SK-N-SH (cell line): ENCODE data around the gene MALAT1. TPM values are rescaled to one million over a fixed set of nuclear protein-coding genes. Genes with fewer than 3 reads are reported as not detected.
"Not testable (repeated sequence)": the region's sequence is repeated elsewhere in the genome, so short reads cannot be mapped to it uniquely, and the experiment has no call there.

Experiments
- CTCF ChIA-PET: fragments of 300-600, 350-600 bp; formaldehyde crosslinking; extraction: SDS; loops from one replicate; lab custom pipeline; 2021; lab: Yijun Ruan, JAX
- POLR2A ChIA-PET: fragments of 350-600 bp; sonication (Branson Sonifier 250); formaldehyde crosslinking; extraction: SDS; loops from one replicate; lab custom pipeline; 2020; ENCODE audit warnings: antibody characterized with exemption, inconsistent platforms; lab: Yijun Ruan, JAX
- DNase-seq: peaks from one replicate; pipeline ENCODE4 v3.0.0; 2012
- H2AFZ ChIP-seq: fragments of 200-600 bp; sonication (generic); 2 replicates; pipeline ENCODE4 v1.8.1; 2016; ENCODE audit warnings: antibody characterized with exemption, mild to moderate bottlenecking, low read depth
- H3F3A ChIP-seq: fragments of 200-600 bp; sonication (generic); replicated peaks from 2 replicates; pipeline ENCODE3; 2016; ENCODE audit warnings: antibody characterized with exemption, mild to moderate bottlenecking; ENCODE audit not compliant: insufficient read depth
- H3K27ac ChIP-seq, 2 experiments: fragments of 200-500 bp in 1 of 2; fragments of 200-600 bp in 1 of 2; sonication (Bioruptor generic) in 1 of 2; sonication (generic), shearing (Covaris generic) in 1 of 2; 2 replicates each; pipeline versions ENCODE4 v1.5.1 to v1.6.1; 2014 to 2016; ENCODE audit warnings: low read depth in 2 of 2, inconsistent platforms in 1 of 2, low read length in 1 of 2, mild to moderate bottlenecking in 1 of 2, mixed read lengths in 1 of 2
- H3K27me3 ChIP-seq: fragments of 200-600 bp; sonication (generic), shearing (Covaris generic); 2 replicates; pipeline ENCODE4 v1.6.1; 2016; ENCODE audit warnings: mixed run types; ENCODE audit not compliant: insufficient read depth
- H3K36me3 ChIP-seq, 2 experiments: fragments of 200-500 bp in 1 of 2; fragments of 200-600 bp in 1 of 2; sonication (Bioruptor generic) in 1 of 2; sonication (generic) in 1 of 2; replicated peaks in 1 of 2; 2 replicates each; pipeline versions ENCODE3 to v1.5.1; 2014 to 2016; ENCODE audit warnings: low read length in 1 of 2, mild to moderate bottlenecking in 1 of 2; ENCODE audit not compliant: insufficient read depth in 2 of 2, control insufficient read depth in 1 of 2
- H3K4me1 ChIP-seq, 2 experiments: fragments of 200-500 bp in 1 of 2; fragments of 200-600 bp in 1 of 2; sonication (Bioruptor generic) in 1 of 2; sonication (generic), shearing (Covaris generic) in 1 of 2; 2 replicates each; pipeline versions ENCODE4 v1.5.1 to v1.6.1; 2014 to 2016; ENCODE audit warnings: low read depth in 1 of 2, low read length in 1 of 2, mixed run types in 1 of 2; ENCODE audit not compliant: insufficient read depth in 2 of 2, control insufficient read depth in 1 of 2
- H3K4me2 ChIP-seq: fragments of 200-600 bp; sonication (generic), shearing (Covaris generic); 2 replicates; pipeline ENCODE4 v1.6.1; 2017; ENCODE audit warnings: mixed run types
- H3K4me3 ChIP-seq, 2 experiments: fragments of 200-500 bp in 1 of 2; fragments of 200-600 bp in 1 of 2; sonication (Bioruptor generic) in 1 of 2; sonication (generic), shearing (Covaris generic) in 1 of 2; 2 replicates each; pipeline versions ENCODE4 v1.5.1 to v1.8.1; 2014 to 2016; ENCODE audit warnings: low read depth in 2 of 2, inconsistent platforms in 1 of 2, low read length in 1 of 2, mild to moderate bottlenecking in 1 of 2, mixed read lengths in 1 of 2, moderate library complexity in 1 of 2
- H3K79me2 ChIP-seq: fragments of 200-600 bp; sonication (generic); 2 replicates; pipeline ENCODE4 v1.8.1; 2017; ENCODE audit warnings: mild to moderate bottlenecking; ENCODE audit not compliant: insufficient read depth
- H3K9ac ChIP-seq: fragments of 200-600 bp; sonication (generic); 2 replicates; pipeline ENCODE4 v1.6.1; 2017; ENCODE audit warnings: mixed run types
- H3K9me2 ChIP-seq: fragments of 200-600 bp; sonication (generic); 2 replicates; pipeline ENCODE4 v1.6.1; 2017; ENCODE audit warnings: mixed run types
- H3K9me3 ChIP-seq: fragments of 200-600 bp; sonication (generic); 2 replicates; pipeline ENCODE4 v1.6.1; 2017; ENCODE audit warnings: mixed run types, mild to moderate bottlenecking, moderate library complexity
- H4K20me1 ChIP-seq: fragments of 200-600 bp; sonication (generic); 2 replicates; pipeline ENCODE4 v1.6.1; 2017; ENCODE audit warnings: mild to moderate bottlenecking, mixed run types; ENCODE audit not compliant: insufficient read depth
- EP300 ChIP-seq, 2 experiments: IDR thresholded peaks; 2 replicates each; pipeline versions ENCODE4 v1.4.0 to v1.6.1; 2012; ENCODE audit warnings: borderline replicate concordance in 1 of 2, low read depth in 1 of 2, low read length in 1 of 2
- FOSL2 ChIP-seq: IDR thresholded peaks from 2 replicates; pipeline ENCODE4 v1.4.0; 2012; ENCODE audit warnings: low read depth, mild to moderate bottlenecking, moderate library complexity, borderline replicate concordance
- FOXJ3 ChIP-seq: sonication (generic); formaldehyde crosslinking; IDR thresholded peaks from 2 replicates; pipeline ENCODE4 v1.5.1; 2020; ENCODE audit warnings: mild to moderate bottlenecking, missing genetic modification reagents
- GABPA ChIP-seq: IDR thresholded peaks from 2 replicates; pipeline ENCODE4 v1.4.0; 2012; ENCODE audit warnings: low read depth, mild to moderate bottlenecking
- GATA2 ChIP-seq: sonication (generic); formaldehyde crosslinking; IDR thresholded peaks from 2 replicates; pipeline ENCODE4 v1.5.0; 2020; ENCODE audit warnings: mild to moderate bottlenecking, missing genetic modification reagents
- IRF3 ChIP-seq: fragments of 150-350 bp; IDR thresholded peaks from 2 replicates; pipeline ENCODE4 v1.6.1; 2016; ENCODE audit warnings: mild to moderate bottlenecking, low read depth, low read length
- NFIC ChIP-seq: IDR thresholded peaks from 2 replicates; pipeline ENCODE4 v1.4.0; 2012; ENCODE audit warnings: borderline replicate concordance
- RCOR1 ChIP-seq: fragments of 150-350 bp; IDR thresholded peaks from 2 replicates; pipeline ENCODE4 v1.6.1; 2017; ENCODE audit warnings: antibody characterized with exemption, low read length
- TCF12 ChIP-seq: IDR thresholded peaks from 2 replicates; pipeline ENCODE4 v1.4.0; 2012
- WGBS: methylation state at CpG from one replicate; pipeline ENCODE4 v1.1.6; 2017; ENCODE audit warnings: low lambda C conversion rate; 5-methylcytosine and 5-hydroxymethylcytosine counted together
- polyA plus RNA-seq, 3 experiments: library from polyadenylated mRNA; depleted of rRNA; stranded (reverse); fragments of >200 nt; gene quantifications; 2 replicates each; pipeline ENCODE4 v1.2.3, GENCODE V29; 2012
- TF ChIP-seq, protein P1 (sequence below): IDR thresholded peaks from 2 replicates; pipeline ENCODE4 v1.4.0; 2012; ENCODE audit warnings: low read depth, borderline replicate concordance
- TF ChIP-seq, protein P2 (sequence below): IDR thresholded peaks from 2 replicates; pipeline ENCODE4 v1.4.0; 2012; ENCODE audit warnings: low read depth
- TF ChIP-seq, protein P3 (sequence below): IDR thresholded peaks from 2 replicates; pipeline ENCODE4; 2012

Gene MALAT1
- polyA plus RNA-seq, 1 of the 3 experiments (the other 2 are of a cell fraction), result 285 TPM

GRCh38 chr11:65456418-65456817 lies 42.4 kb upstream of the MALAT1 start (continued):
- no peak for TF ChIP-seq NFIC
- TF ChIP-seq GATA2 (CRISPR knock-in tag), result no peak
- TF ChIP-seq EP300 (IDR thresholded peaks at IDR 0.05; ENCODE audit: borderline replicate concordance in 1 of 2, low read depth in 1 of 2, low read length in 1 of 2), result no peak
- TF ChIP-seq, all 33 proteins: peak for 0

DNA sequence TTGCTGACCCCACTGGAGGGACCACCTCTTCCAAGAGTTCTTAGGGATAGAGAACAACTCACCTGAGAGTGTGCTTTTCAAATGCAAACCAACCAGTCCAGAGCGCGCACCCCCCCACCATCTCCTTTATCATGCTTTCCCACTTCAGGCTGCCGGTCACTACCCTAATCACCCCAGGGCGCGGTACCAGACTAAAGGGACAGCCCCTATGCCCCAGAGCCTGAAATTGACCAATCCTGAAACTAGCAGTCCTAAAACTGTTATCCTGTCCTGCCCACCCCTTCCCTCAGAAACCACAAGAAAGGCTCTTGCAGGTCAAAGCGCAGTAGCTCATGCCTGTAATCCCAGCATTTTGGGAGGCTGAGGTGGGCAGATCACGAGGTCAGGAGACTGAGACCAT lies 39.3 kb upstream of the MALAT1 start:
- Histone ChIP-seq H2AFZ (no peak overlapping the region), H3K4me1 (peaks cover 6 to 8% of the 10 kb centered on the region in 2 experiments; a peak in 2 of 4 replicates), H3K4me2 (no peak overlapping the region), H3K36me3 (no peaks in the 10 kb centered on the region), H4K20me1 (no peaks in the 10 kb centered on the region), H3K9ac (no peak overlapping the region), H3K9me2 (no peaks in the 10 kb centered on the region), H3K4me3 (no peak overlapping the region), H3K9me3 (no peaks in the 10 kb centered on the region), H3K27ac (no peak overlapping the region), H3K27me3 (no peaks in the 10 kb centered on the region), H3K79me2 (peaks cover 26% of the 10 kb centered on the region), H3F3A (peaks cover 7% of the 10 kb centered on the region)
- ChIA-PET POLR2A (no interaction called here), CTCF (interaction anchor here (1.0 to 3.1 kb wide), 2 partner anchors 32 to 43 kb away, joined by 4 to 13 read pairs; no protein-coding TSS in a partner anchor)
- 98% methylated on average over 7 of the region's 7 CpGs for WGBS
- TF ChIP-seq TCF12 (no peak), FOSL2 (no peak), FOXJ3 (CRISPR knock-in tag) (no peak), IRF3 (no peak), RCOR1 (no peak), GABPA (no peak)
- TF ChIP-seq, protein P1, sequence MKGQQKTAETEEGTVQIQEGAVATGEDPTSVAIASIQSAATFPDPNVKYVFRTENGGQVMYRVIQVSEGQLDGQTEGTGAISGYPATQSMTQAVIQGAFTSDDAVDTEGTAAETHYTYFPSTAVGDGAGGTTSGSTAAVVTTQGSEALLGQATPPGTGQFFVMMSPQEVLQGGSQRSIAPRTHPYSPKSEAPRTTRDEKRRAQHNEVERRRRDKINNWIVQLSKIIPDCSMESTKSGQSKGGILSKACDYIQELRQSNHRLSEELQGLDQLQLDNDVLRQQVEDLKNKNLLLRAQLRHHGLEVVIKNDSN, result no peak
- TF ChIP-seq, protein P2, sequence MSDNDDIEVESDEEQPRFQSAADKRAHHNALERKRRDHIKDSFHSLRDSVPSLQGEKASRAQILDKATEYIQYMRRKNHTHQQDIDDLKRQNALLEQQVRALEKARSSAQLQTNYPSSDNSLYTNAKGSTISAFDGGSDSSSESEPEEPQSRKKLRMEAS, result no peak
- TF ChIP-seq, protein P3, sequence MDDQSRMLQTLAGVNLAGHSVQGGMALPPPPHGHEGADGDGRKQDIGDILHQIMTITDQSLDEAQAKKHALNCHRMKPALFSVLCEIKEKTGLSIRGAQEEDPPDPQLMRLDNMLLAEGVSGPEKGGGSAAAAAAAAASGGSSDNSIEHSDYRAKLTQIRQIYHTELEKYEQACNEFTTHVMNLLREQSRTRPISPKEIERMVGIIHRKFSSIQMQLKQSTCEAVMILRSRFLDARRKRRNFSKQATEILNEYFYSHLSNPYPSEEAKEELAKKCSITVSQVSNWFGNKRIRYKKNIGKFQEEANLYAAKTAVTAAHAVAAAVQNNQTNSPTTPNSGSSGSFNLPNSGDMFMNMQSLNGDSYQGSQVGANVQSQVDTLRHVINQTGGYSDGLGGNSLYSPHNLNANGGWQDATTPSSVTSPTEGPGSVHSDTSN, result no peak
- no peak for DNase-seq

DNA sequence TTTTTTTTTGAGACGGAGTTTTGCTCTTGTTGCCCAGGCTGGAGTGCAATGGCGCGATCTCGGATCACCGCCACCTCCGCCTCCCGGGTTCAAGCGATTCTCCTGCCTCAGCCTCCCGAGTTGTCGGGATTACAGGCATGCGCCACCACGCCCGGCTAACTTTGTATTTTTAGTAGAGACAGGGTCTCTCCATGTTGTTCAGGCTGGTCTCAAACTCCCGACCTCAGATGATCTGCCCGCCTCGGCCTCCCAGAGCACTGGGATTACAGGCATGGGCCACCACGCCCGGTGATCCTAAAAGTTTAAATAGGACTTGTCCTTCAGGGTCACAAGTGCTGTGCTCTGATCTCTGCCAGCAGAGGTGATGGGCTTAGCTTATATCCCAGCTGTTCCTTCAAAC lies 33.4 kb upstream of the MALAT1 start:
- H3K36me3 ChIP-seq, H3K27ac ChIP-seq, H2AFZ ChIP-seq, H3K4me1 ChIP-seq, H3K4me2 ChIP-seq, H4K20me1 ChIP-seq, H3K4me3 ChIP-seq, H3F3A ChIP-seq, H3K27me3 ChIP-seq, H3K9ac ChIP-seq, H3K9me2 ChIP-seq, H3K9me3 ChIP-seq, DNase-seq: not testable (repeated sequence)
- POLR2A ChIA-PET, result interaction anchor here (0.6 kb wide), 1 partner anchor 33 kb away, joined by 4 read pairs; the partner anchor contains the start of gene MALAT1
- WGBS, result 95% methylated on average over 18 of the region's 18 CpGs
- H3K79me2 ChIP-seq, result peaks cover 31% of the 10 kb centered on the region
- CTCF ChIA-PET, result interaction anchor here (0.6 to 1.4 kb wide), 4 partner anchors 8 to 313 kb away, joined by 3 read pairs; no protein-coding TSS in a partner anchor

- Histone ChIP-seq H3F3A (peaks cover 14% of the 10 kb centered on the region), H3K79me2 (peaks cover 45% of the 10 kb centered on the region)
- H3K27me3 ChIP-seq, H3K9me3 ChIP-seq, H3K4me2 ChIP-seq, H4K20me1 ChIP-seq, H3K9ac ChIP-seq, DNase-seq, H3K4me3 ChIP-seq, H2AFZ ChIP-seq, H3K9me2 ChIP-seq, H3K36me3 ChIP-seq, H3K27ac ChIP-seq, POLR2A ChIA-PET, H3K4me1 ChIP-seq: not testable (repeated sequence)
- CTCF ChIA-PET, result interaction anchor here (0.7 to 6.4 kb wide), 3 partner anchors 40 to 112 kb away, joined by 4 to 79 read pairs (median 26); no protein-coding TSS in a partner anchor
- WGBS, result 98% methylated on average over 6 of the region's 6 CpGs
These were observed 31.5 kb upstream of the MALAT1 start for GRCh38 chr11:65467306-65467705.
